GM21390 (cell line): Measurements from ENCODE around the gene FRA10AC1.

Experiments
- ATAC-seq: cut with Tn5 transposase; IDR thresholded peaks from one replicate; pipeline ENCODE4 v1.9.1; 2021; ENCODE audit not compliant: unreplicated experiment

FRA10AC1 gene

DNA sequence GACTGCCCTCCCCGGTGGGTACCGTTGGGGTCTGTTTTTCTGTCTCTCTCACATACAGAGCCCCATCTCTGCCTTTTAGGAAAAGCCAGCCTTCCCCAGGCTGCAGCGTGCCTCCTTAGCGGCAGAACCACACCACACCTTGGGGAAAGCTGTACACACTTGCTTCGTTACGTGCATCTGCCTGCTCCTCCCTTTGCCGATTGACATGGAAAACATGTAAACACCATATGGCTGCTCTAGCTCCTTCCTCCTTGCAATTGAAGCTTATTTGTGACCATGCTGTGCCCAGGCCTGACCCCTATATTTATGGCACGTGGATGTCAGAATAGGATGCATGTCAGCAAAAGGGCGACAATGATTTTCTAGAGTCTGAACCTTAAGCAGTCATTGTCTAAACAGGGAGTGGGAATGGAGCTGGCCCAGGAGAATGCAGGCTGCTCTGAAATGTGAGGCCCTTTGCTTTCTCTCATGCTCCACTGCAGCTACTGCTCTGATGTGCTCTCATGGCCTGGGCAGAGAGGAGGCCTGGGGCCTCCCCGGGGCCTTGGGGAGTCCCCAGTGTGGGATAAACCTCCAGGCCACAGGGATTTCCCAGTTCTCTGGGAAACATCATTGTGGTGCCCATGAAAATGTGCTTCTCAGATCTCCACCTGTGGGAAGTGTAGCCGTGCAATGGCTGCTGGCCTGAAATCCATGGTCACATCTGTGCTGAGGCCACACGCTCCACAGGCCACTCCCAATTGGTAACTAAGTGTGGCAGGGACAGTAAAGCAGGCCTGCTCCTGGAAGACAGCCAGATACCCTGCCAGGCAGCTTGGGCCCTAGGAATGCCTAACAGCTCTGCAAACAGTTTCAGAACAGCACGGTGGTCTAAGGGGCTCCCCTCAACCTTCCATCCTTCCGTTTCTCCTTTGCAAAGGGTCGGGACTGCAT, 71.5 kb downstream of the FRA10AC1 start:
- ATAC-seq: no peak

DNA sequence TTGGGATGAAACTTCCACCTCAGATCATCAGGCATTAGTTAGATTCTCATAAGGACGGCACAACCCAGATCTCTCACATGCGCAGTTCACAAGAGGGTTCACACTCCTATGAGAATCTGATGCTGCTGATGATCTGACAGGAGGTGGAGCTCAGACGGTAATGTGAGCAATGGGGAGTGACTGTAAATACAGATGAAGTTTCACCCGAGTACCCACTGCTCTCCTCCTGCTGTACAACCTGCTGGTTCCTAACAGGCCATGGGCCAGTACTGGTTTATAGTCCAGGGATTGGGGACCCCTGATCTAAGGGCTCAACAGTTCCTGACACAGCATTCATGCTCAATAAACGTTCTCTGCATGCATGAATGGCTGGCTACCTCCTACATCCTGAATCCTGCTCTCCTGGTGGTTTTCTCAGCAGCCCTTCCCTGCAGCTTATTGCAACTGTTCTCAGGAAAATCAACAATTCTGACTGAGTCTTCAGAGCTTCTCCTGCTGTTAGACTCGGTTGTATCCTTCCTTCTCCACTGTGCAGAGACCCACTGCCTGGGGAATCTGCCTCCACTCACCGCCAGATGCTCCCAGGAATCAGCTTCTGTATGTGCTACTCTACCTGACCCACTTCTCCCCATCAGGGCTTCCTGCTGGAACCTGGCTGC, 72.6 kb downstream of the FRA10AC1 start:
- no peak for ATAC-seq

DNA sequence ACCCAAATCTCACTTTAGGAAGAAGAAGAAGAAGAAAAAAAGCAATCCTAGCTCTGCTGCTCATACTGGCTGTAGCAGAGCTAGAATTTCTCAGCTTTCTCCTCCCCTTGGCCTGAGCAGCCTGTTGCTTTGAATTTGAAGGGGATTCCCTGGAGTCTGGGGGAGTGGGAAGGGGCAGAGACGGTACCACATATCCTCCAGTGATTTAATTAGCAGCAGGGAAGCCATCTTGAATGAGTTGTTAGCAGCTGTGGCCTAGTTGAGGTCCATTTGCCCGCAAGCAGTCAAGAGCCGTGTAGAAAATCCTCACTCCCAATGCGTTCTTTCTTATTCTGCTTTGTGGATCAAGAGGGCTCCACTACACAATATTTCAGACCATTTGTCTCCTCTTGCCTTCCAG, 73.5 kb downstream of the FRA10AC1 start:
- no peak for ATAC-seq

DNA sequence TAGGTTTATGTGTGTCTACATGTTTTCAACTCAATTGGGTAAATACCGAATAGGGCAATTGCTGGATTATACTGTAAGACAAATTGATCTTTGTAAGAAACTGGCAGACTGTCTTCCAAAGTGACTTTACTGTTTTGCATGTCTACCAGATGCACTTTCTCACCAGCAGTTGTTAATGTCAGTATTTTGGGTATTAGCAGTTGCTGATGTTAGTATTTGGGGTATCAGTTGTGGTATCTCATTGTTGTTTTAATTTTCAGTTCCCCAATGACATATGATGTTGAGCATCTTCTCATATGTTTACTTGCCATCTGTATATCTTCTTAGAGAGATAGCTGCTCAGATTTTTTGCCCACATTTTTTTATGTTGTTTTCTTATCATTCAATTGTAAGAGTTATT, 79.5 kb downstream of the FRA10AC1 start:
- ATAC-seq: peak; percentile 70

DNA sequence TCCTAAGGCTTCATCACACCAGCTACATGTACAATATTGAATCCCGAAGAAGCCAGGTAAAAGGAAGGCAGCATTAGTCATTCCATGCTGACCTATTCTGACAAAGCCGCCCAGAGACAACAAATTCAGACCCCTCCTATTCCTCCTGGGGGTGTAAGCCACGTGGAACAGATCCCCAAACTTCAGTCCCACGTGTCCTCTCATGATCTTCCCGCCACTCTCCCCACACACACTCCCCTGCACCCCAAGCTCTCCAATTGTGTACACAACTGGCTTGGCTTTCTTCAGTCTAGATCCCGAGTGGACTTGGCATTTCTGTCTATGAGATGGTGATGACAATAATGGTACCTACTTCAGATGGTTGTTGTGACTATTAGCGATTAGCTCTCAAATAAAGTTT, 81.5 kb downstream of the FRA10AC1 start:
- ATAC-seq: no peak
